ENCODE data around the gene PYY.
"Not testable (repeated sequence)": the region's sequence is repeated elsewhere in the genome, so short reads cannot be mapped to it uniquely, and the experiment has no call there.

Gene PYY

GRCh38 chr17:43945074-43945829 is 8.5 kb downstream of the PYY start:
- TF ChIP-seq, protein P1, sequence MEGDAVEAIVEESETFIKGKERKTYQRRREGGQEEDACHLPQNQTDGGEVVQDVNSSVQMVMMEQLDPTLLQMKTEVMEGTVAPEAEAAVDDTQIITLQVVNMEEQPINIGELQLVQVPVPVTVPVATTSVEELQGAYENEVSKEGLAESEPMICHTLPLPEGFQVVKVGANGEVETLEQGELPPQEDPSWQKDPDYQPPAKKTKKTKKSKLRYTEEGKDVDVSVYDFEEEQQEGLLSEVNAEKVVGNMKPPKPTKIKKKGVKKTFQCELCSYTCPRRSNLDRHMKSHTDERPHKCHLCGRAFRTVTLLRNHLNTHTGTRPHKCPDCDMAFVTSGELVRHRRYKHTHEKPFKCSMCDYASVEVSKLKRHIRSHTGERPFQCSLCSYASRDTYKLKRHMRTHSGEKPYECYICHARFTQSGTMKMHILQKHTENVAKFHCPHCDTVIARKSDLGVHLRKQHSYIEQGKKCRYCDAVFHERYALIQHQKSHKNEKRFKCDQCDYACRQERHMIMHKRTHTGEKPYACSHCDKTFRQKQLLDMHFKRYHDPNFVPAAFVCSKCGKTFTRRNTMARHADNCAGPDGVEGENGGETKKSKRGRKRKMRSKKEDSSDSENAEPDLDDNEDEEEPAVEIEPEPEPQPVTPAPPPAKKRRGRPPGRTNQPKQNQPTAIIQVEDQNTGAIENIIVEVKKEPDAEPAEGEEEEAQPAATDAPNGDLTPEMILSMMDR (IDR thresholded peaks at IDR 0.05; ENCODE audit: insufficient read depth, low read length, missing control alignments): no peak
- CTCF ChIA-PET: interaction anchor here (0.6 to 16.0 kb wide), 22 partner anchors 8 to 408 kb away, joined by 3 to 320 read pairs (median 18); partner anchors contain the start of genes ASB16, HDAC5, NAGS and PYY
- no peak for DNase-seq (ENCODE audit: low read depth, low spot score)
- no peak overlapping the region for H3K4me3 ChIP-seq (ENCODE audit: low read depth, low read length)
- POLR2A ChIA-PET: no interaction called here

GRCh38 chr17:43942051-43942685 is 11.6 kb downstream of the PYY start, which contains the start of gene PPY:
PPY (minus strand) TSS chr17:43942476; CDS start chr17:43941654, 822 bp downstream.
- POLR2A ChIA-PET: no interaction called here
- TF ChIP-seq, protein P1 (IDR thresholded peaks at IDR 0.05; ENCODE audit: insufficient read depth, low read length, missing control alignments): no peak
- H3K4me3 ChIP-seq (ENCODE audit: low read depth, low read length): no peak within 1 kb of the TSS
- DNase-seq (ENCODE audit: low read depth, low spot score): no peak
- CTCF ChIA-PET: interaction anchor here (1.1 to 16.0 kb wide), 19 partner anchors 8 to 268 kb away, joined by 3 to 320 read pairs (median 28); partner anchors contain the start of genes ASB16, NAGS and PYY

DNA sequence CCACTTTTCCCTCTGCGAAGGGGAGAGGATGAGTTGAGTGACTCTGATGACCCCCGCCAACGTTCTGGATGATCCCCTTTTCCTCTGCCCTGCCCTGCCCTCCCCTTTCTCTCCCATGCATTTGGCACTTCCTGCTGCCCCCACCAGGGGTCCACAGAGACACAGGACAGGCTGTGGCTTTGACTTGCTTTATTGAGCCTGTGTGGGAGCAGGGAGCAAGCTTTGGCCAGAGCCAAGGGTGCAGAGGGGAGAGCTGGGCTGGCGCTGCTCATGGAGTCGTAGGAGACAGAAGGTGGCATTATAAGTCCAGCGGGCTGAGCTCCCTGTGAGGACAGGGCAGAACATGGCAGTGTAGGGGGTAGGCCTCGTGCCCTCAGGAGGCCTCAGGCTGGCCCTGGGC is 13.1 kb downstream of the PYY start:
- ChIA-PET POLR2A (no interaction called here), CTCF (interaction anchor here (0.8 to 16.0 kb wide), 15 partner anchors 11 to 269 kb away, joined by 3 to 320 read pairs (median 3); partner anchors contain the start of genes ASB16 and NAGS)
- DNase-seq (ENCODE audit: low read depth, low spot score): no peak
- H3K4me3 ChIP-seq (ENCODE audit: low read depth, low read length): no peak overlapping the region
- TF ChIP-seq, protein P1 (IDR thresholded peaks at IDR 0.05; ENCODE audit: insufficient read depth, low read length, missing control alignments): peak; percentile 84

- CTCF ChIA-PET: interaction anchor here (0.8 to 16.0 kb wide), 12 partner anchors 8 to 270 kb away, joined by 3 to 320 read pairs (median 7); partner anchors contain the start of gene NAGS
- TF ChIP-seq, protein P1 (IDR thresholded peaks at IDR 0.05; ENCODE audit: insufficient read depth, low read length, missing control alignments): no peak
Observed at GRCh38 chr17:43939886-43940285, 13.9 kb downstream of the PYY start.

GRCh38 chr17:43939452-43939851 is 14.3 kb downstream of the PYY start:
- H3K4me3 ChIP-seq (ENCODE audit: low read depth, low read length); DNase-seq (ENCODE audit: low read depth, low spot score); POLR2A ChIA-PET: not testable (repeated sequence)
- CTCF ChIA-PET: interaction anchor here (1.0 to 16.0 kb wide), 11 partner anchors 8 to 176 kb away, joined by 3 to 320 read pairs (median 7); partner anchors contain the start of gene NAGS

More at GRCh38 chr17:43939886-43940285, 13.9 kb downstream of the PYY start:
- H3K4me3 ChIP-seq (ENCODE audit: low read depth, low read length): no peak overlapping the region
- POLR2A ChIA-PET: no interaction called here
- DNase-seq (ENCODE audit: low read depth, low spot score): no peak

DNA sequence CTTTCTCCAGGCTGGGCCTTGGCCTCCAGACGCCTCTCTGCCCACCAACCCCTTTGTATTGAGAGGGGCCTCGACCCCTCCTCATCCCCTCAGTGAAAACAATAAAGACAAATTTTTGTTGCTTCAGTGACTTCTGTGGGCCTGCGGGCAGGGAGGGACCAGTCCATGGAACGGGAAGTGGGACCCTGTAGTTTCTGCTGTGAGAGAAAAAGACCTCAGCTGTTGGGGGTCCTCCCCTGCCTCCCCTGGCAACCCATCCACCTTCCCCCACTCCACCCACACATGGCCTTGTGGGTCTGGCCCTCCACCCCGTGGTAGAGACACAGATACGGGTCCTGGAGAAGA is 14.9 kb downstream of the PYY start:
- ChIA-PET POLR2A (no interaction called here), CTCF (interaction anchor here (1.1 to 16.0 kb wide), 8 partner anchors 9 to 105 kb away, joined by 3 to 320 read pairs (median 7); partner anchors contain the start of genes CD300LG and NAGS)
- H3K4me3 ChIP-seq (ENCODE audit: low read depth, low read length): no peak overlapping the region
- TF ChIP-seq, protein P1 (IDR thresholded peaks at IDR 0.05; ENCODE audit: insufficient read depth, low read length, missing control alignments): no peak
- DNase-seq (ENCODE audit: low read depth, low spot score): no peak
